PC-9 (cell line): Measurements from ENCODE around the gene CLDND1.

Experiments used
- CTCF ChIP-seq: fragments of 200-600 bp; sonication (generic); conservative IDR thresholded peaks from 2 replicates; pipeline ENCODE4 v1.6.1; 2017; ENCODE audit warnings: mixed run types, antibody characterized with exemption, mild to moderate bottlenecking, moderate library complexity
- EZH2 ChIP-seq: fragments of 200-600 bp; sonication (generic); IDR thresholded peaks from 2 replicates; pipeline ENCODE4 v1.8.0; 2017; ENCODE audit warnings: antibody characterized with exemption, low read depth

- TF ChIP-seq CTCF = no peak
- TF ChIP-seq EZH2 = no peak
Measured at GRCh38 chr3:98518816-98519215, 3.9 kb downstream of the CLDND1 start.
